Peyer's patch (tissue), 4 donors: ENCODE results near the gene NFIX. TPM values are rescaled to one million over a fixed set of nuclear protein-coding genes. Genes with fewer than 3 reads are reported as not detected.

Experiments used
- DNase-seq, 3 donors: peaks; one replicate each; pipeline ENCODE4 v3.0.0-alpha.2; 2017 to 2019
- H3K27ac ChIP-seq, 4 donors: fragments of 200-600 bp; sonication (generic); one replicate each; pipeline ENCODE4 v1.5.1; 2016 to 2019
- H3K27me3 ChIP-seq, 2 donors: fragments of 200-600 bp; sonication (generic); one replicate each; pipeline ENCODE4 v1.5.1; 2019
- H3K36me3 ChIP-seq, 3 donors: fragments of 200-600 bp; sonication (generic); one replicate each; pipeline ENCODE4 v1.5.1; 2016 to 2019
- H3K4me1 ChIP-seq, 4 donors: fragments of 200-600 bp; sonication (generic); one replicate each; pipeline ENCODE4 v1.5.1; 2016 to 2019
- H3K4me3 ChIP-seq, 4 donors: fragments of 200-600 bp; sonication (generic); 1 replicate in 3 of 4; 2 replicates in 1 of 4; pipeline ENCODE4 v1.5.1; 2016 to 2019; ENCODE audit warnings: mild to moderate bottlenecking in 1 of 4
- H3K9me3 ChIP-seq, 4 donors: fragments of 200-600 bp; sonication (generic); one replicate each; pipeline ENCODE4 v1.5.1; 2016 to 2019; ENCODE audit warnings: mild to moderate bottlenecking in 1 of 4
- CTCF ChIP-seq, 6 experiments: fragments of 450-650 bp in 4 of 6; fragments of 200-600 bp in 2 of 6; sonication (generic) in 1 of 6; IDR thresholded peaks; one replicate each; pipeline ENCODE4 v1.5.1; 2017 to 2019; ENCODE audit warnings: antibody characterized with exemption in 6 of 6, mild to moderate bottlenecking in 3 of 6, moderate library complexity in 1 of 6
- POLR2A ChIP-seq, 2 donors: fragments of 450-650 bp; IDR thresholded peaks; one replicate each; pipeline ENCODE4 v1.5.1; 2017; ENCODE audit warnings: antibody characterized with exemption in 2 of 2, mild to moderate bottlenecking in 2 of 2, moderate library complexity in 2 of 2
- total RNA-seq, 4 donors: library from RNA; depleted of rRNA; stranded (reverse); fragments of >200 nt; gene quantifications; one replicate each; pipeline ENCODE4 v1.1.0, GENCODE V29; 2016

The NFIX gene
- total RNA-seq, 4 donors from 2014 or later = 13.5 to 56.9 (median 40.0) TPM

GRCh38 chr19:13023656-13024055, 28.4 kb downstream of the NFIX start:
- Histone ChIP-seq H3K4me3 (peak overlapping the region; percentile 22 to 49 (median 30)), H3K4me1 (peaks cover 0 to 76% (median 11%) of the 10 kb centered on the region in 4 donors)
- no peak for DNase-seq

GRCh38 chr19:13024126-13024950, 29.1 kb downstream of the NFIX start:
- Histone ChIP-seq H3K4me3 (peak overlapping the region; percentile 0 to 53 (median 32)), H3K36me3 (no peaks in the 10 kb centered on the region), H3K27ac (peak overlapping the region; percentile 6 to 92 (median 48)), H3K9me3 (no peaks in the 10 kb centered on the region), H3K4me1 (peaks cover 0 to 73% (median 11%) of the 10 kb centered on the region in 4 donors), H3K27me3 (no peaks in the 10 kb centered on the region)
- no peak for TF ChIP-seq CTCF (IDR thresholded peaks at IDR 0.05)
- TF ChIP-seq POLR2A (IDR thresholded peaks at IDR 0.05) = no peak
- DNase-seq = no peak

More at GRCh38 chr19:13023656-13024055, 28.4 kb downstream of the NFIX start:
- TF ChIP-seq POLR2A (IDR thresholded peaks at IDR 0.05) = no peak
- no peak for TF ChIP-seq CTCF (IDR thresholded peaks at IDR 0.05)
- Histone ChIP-seq H3K27me3 (no peaks in the 10 kb centered on the region), H3K27ac (peak overlapping the region in 2 of 4 donors; percentile 58 to 92), H3K9me3 (no peaks in the 10 kb centered on the region), H3K36me3 (no peaks in the 10 kb centered on the region)

- Histone ChIP-seq H3K36me3 (no peaks in the 10 kb centered on the region), H3K27ac (peak overlapping the region; percentile 6 to 92 (median 48)), H3K4me1 (peaks cover 0 to 76% (median 11%) of the 10 kb centered on the region in 4 donors), H3K4me3 (peak overlapping the region; percentile 0 to 53 (median 32)), H3K27me3 (no peaks in the 10 kb centered on the region), H3K9me3 (no peaks in the 10 kb centered on the region)
- peak in 1 of 3 donors; percentile 64 for DNase-seq
- peak in 3 of 6 experiments; percentile 17 to 33 (median 20) for TF ChIP-seq CTCF (IDR thresholded peaks at IDR 0.05)
- TF ChIP-seq POLR2A (IDR thresholded peaks at IDR 0.05) = no peak
Measured at GRCh38 chr19:13024951-13025697, 29.8 kb downstream of the NFIX start.

- Histone ChIP-seq H3K36me3 (no peaks in the 10 kb centered on the region), H3K9me3 (no peaks in the 10 kb centered on the region), H3K4me3 (peak overlapping the region in 2 of 4 donors; percentile 49 to 53), H3K4me1 (peaks cover 0 to 74% (median 11%) of the 10 kb centered on the region in 4 donors), H3K27me3 (no peaks in the 10 kb centered on the region), H3K27ac (peak overlapping the region in 3 of 4 donors; percentile 18 to 92 (median 78))
- TF ChIP-seq POLR2A (IDR thresholded peaks at IDR 0.05) (no peak), CTCF (IDR thresholded peaks at IDR 0.05) (no peak)
- DNase-seq = no peak
Measured at GRCh38 chr19:13025819-13026456, 30.7 kb downstream of the NFIX start.
